Activated naive CD4-positive, alpha-beta T cell treated with anti-CD3 and anti-CD28 coated beads, Interleukin-2, amount 10 ng/mL, durations not matched to agents 5 hours and 36 hours (primary cell): ENCODE data around the gene GGCX. TPM values are rescaled to one million over a fixed set of nuclear protein-coding genes. Genes with fewer than 3 reads are reported as not detected.

ENCODE experiments used
- total RNA-seq, 2 experiments: library from RNA; stranded (reverse); gene quantifications; one replicate each; pipeline ENCODE4 v1.2.3, GENCODE V29; 2021

GGCX gene
- total RNA-seq = 10 to 100 TPM; 18.1 to 18.4 TPM

GRCh38 chr2:85561280-85562212 is at the start of gene GGCX:
TSS of gene GGCX (minus strand) at chr2:85561493. CDS start at chr2:85561428, 65 bp downstream.

GRCh38 chr2:85602476-85603234 is 41.4 kb upstream of the GGCX start, which contains the start of gene TMEM150A:
TSS of gene TMEM150A (minus strand) at chr2:85602698. CDS start at chr2:85601948, 750 bp downstream.

GRCh38 chr2:85595301-85596025 is 34.2 kb upstream of the GGCX start, which contains the start of gene RNF181:
TSS of gene RNF181 (plus strand) at chr2:85595745. CDS start at chr2:85595764, 19 bp downstream.

GRCh38 chr2:85584354-85584856 is 23.1 kb upstream of the GGCX start, which contains the start of gene VAMP5:
TSS of gene VAMP5 (plus strand) at chr2:85584431. CDS start at chr2:85584491, 60 bp downstream.

GRCh38 chr2:85577386-85578242 is 16.3 kb upstream of the GGCX start, which contains the start of gene VAMP8:
TSS of gene VAMP8 (plus strand) at chr2:85577586. CDS start at chr2:85577647, 61 bp downstream.

DNA sequence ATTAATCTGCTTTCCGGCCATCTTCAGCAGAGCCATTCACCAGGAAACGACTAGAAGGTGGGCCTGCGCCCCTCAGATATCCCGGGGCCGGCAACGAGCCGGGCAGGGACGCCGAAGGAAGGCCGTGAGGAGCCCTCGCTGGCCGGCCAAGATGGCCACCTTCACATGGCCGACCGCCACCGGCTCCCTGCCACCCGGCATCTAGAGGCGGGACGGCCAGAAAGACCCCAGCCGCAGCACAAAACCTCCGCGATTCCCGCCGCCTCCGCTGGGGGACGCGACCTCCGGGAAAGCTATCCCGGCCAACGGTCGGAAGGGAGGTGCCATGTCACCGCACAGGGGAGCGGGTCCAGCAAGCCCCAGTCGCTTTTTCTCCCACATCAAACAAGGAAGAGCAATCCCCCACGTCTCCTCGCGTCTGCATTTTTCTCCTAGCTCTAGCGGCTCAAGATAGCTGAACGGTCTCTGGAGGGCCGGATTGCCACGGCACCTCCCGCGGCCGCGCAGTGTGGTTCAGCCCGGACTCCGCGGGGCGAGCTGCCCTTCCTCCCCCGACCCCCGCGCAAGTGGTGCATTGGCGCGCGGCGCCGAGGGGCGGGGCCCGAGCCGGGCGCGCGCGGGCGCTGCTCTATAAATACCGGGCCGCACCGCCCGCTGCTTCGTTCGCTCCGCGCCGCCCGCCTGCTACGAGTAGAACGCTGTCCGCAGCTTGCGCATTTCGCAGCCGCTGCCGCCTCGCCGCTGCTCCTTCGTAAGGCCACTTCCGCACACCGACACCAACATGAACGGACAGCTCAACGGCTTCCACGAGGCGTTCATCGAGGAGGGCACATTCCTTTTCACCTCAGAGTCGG is 22.6 kb downstream of the GGCX start, which contains the start of gene MAT2A:
TSS of gene MAT2A (plus strand) at position 662 of the 854 bp plus-strand sequence. CDS start at position 782, 120 bp downstream.

Other genes with a start within 250 kb of the GGCX start
- gene TGOLN2, start 233.5 kb downstream of the GGCX start, total RNA-seq = 100 to 1,000 TPM; 122 to 124 TPM
- 10 to 100 TPM; 23.6 to 24.4 TPM for gene RETSAT, start 207.0 kb downstream of the GGCX start, total RNA-seq
- 10 to 100 TPM; 20.2 to 22.2 TPM for gene ELMOD3, start 206.7 kb downstream of the GGCX start, total RNA-seq
- gene CAPG, start 151.1 kb downstream of the GGCX start, total RNA-seq = 100 to 1,000 TPM; 180 to 192 TPM
- under 1 TPM; 0.18 to 0.43 TPM for gene SH2D6, start 142.8 kb downstream of the GGCX start, total RNA-seq
- gene MAT2A, start 22.3 kb downstream of the GGCX start, total RNA-seq = 100 to 1,000 TPM; 221 to 243 TPM
- 100 to 1,000 TPM; 123 to 125 TPM for gene VAMP8, start 16.1 kb upstream of the GGCX start, total RNA-seq
- 10 to 100 TPM; 85.3 to 93.9 TPM for gene VAMP5, start 22.9 kb upstream of the GGCX start, total RNA-seq
- gene RNF181, start 34.3 kb upstream of the GGCX start, total RNA-seq = 10 to 100 TPM; 80.7 to 83.6 TPM
- gene TMEM150A, start 41.2 kb upstream of the GGCX start, total RNA-seq = 1 to 10 TPM; 4.0 to 6.3 TPM
- 10 to 100 TPM; 50.9 to 52.5 TPM for gene C2orf68, start 50.6 kb upstream of the GGCX start, total RNA-seq
- gene USP39, start 54.7 kb upstream of the GGCX start, total RNA-seq = 10 to 100 TPM; 63.9 to 65.3 TPM
- not detected for gene SFTPB, start 106.7 kb upstream of the GGCX start, total RNA-seq
- gene GNLY, start 132.9 kb upstream of the GGCX start, total RNA-seq = 10 to 100 TPM; 26.3 to 26.4 TPM
- under 1 TPM in 1 of 2 experiments, not detected in 1; 0.10 TPM for gene ATOH8, start 192.5 kb upstream of the GGCX start, total RNA-seq